Ectodermal cell (in vitro differentiated cells): ENCODE data around the gene CUL7.
"Not testable (repeated sequence)": the region's sequence is repeated elsewhere in the genome, so short reads cannot be mapped to it uniquely, and the experiment has no call there.

ENCODE experiments used
- H3K27ac ChIP-seq: 2 replicates; pipeline ENCODE4 v1.7.0; 2013; ENCODE audit warnings: mild to moderate bottlenecking, low read depth, low read length; ENCODE audit not compliant: insufficient read depth, poor library complexity, severe bottlenecking
- H3K27me3 ChIP-seq: 2 replicates; pipeline ENCODE4 v1.7.0; 2013; ENCODE audit warnings: mild to moderate bottlenecking, low read length; ENCODE audit not compliant: insufficient read depth, control insufficient read depth, poor library complexity, severe bottlenecking
- H3K36me3 ChIP-seq: one replicate; pipeline ENCODE4 v1.7.0; 2013; ENCODE audit warnings: low read length; ENCODE audit not compliant: control insufficient read depth, insufficient read depth
- H3K4me1 ChIP-seq: one replicate; pipeline ENCODE4 v1.7.0; 2013; ENCODE audit warnings: low read length; ENCODE audit not compliant: control insufficient read depth, insufficient read depth
- H3K4me3 ChIP-seq: 2 replicates; pipeline ENCODE4 v1.7.0; 2013; ENCODE audit warnings: low read depth, low read length, control low read depth; ENCODE audit not compliant: insufficient read depth
- H3K9me3 ChIP-seq: 2 replicates; pipeline ENCODE4 v1.7.0; 2013; ENCODE audit warnings: mild to moderate bottlenecking, low read length, moderate library complexity; ENCODE audit not compliant: control insufficient read depth
- WGBS, 2 experiments: methylation state at CpG; one replicate each; pipeline ENCODE4 v1.1.7; 2013; ENCODE audit warnings: missing lambda C conversion rate in 2 of 2; 5-methylcytosine and 5-hydroxymethylcytosine counted together

Gene CUL7

GRCh38 chr6:43001843-43002242 lies 51.8 kb downstream of the CUL7 start:
- H3K9me3 ChIP-seq = no peaks in the 10 kb centered on the region
- WGBS, 2 experiments = 94 to 95% methylated on average over 8 of the region's 8 CpGs
- H3K4me1 ChIP-seq = no peaks in the 10 kb centered on the region
- no peaks in the 10 kb centered on the region for H3K27me3 ChIP-seq
- no peak overlapping the region for H3K27ac ChIP-seq
- H3K4me3 ChIP-seq = no peak overlapping the region
- peaks cover under 1% of the 10 kb centered on the region for H3K36me3 ChIP-seq

GRCh38 chr6:42998205-42998604 lies 55.4 kb downstream of the CUL7 start:
- WGBS, 2 experiments = 94% methylated on average over 9 of the region's 9 CpGs
- not testable (repeated sequence) for H3K27me3 ChIP-seq, H3K4me1 ChIP-seq, H3K36me3 ChIP-seq, H3K4me3 ChIP-seq, H3K9me3 ChIP-seq, H3K27ac ChIP-seq

GRCh38 chr6:42996513-42996912 lies 57.1 kb downstream of the CUL7 start:
- Histone ChIP-seq H3K9me3 (no peaks in the 10 kb centered on the region), H3K27ac (no peak overlapping the region), H3K4me3 (no peak overlapping the region), H3K36me3 (no peaks in the 10 kb centered on the region), H3K27me3 (no peaks in the 10 kb centered on the region), H3K4me1 (no peaks in the 10 kb centered on the region)

GRCh38 chr6:42993445-42993844 lies 60.2 kb downstream of the CUL7 start:
- no peaks in the 10 kb centered on the region for H3K36me3 ChIP-seq

GRCh38 chr6:42989923-42990322 lies 63.7 kb downstream of the CUL7 start:
- Histone ChIP-seq H3K36me3 (peaks cover 3% of the 10 kb centered on the region), H3K9me3 (no peaks in the 10 kb centered on the region), H3K4me1 (peaks cover 10% of the 10 kb centered on the region), H3K27me3 (no peaks in the 10 kb centered on the region), H3K4me3 (no peak overlapping the region), H3K27ac (no peak overlapping the region)
- 96% methylated on average over 5 of the region's 5 CpGs for WGBS, 2 experiments

More at GRCh38 chr6:42993445-42993844, 60.2 kb downstream of the CUL7 start:
- H3K4me3 ChIP-seq = no peak overlapping the region
- no peaks in the 10 kb centered on the region for H3K9me3 ChIP-seq
- 95 to 96% methylated on average over 2 of the region's 2 CpGs for WGBS, 2 experiments
- H3K27me3 ChIP-seq = no peaks in the 10 kb centered on the region
- no peaks in the 10 kb centered on the region for H3K4me1 ChIP-seq
- no peak overlapping the region for H3K27ac ChIP-seq

- Histone ChIP-seq H3K36me3 (peaks cover 3% of the 10 kb centered on the region), H3K27ac (no peak overlapping the region)
- WGBS, 2 experiments = 87 to 91% methylated on average over 1 of the region's 1 CpG
Observed at GRCh38 chr6:42988486-42989020, 65.1 kb downstream of the CUL7 start.

More at GRCh38 chr6:42988486-42989020, 65.1 kb downstream of the CUL7 start:
- Histone ChIP-seq H3K4me1 (peaks cover 10% of the 10 kb centered on the region), H3K27me3 (no peaks in the 10 kb centered on the region), H3K4me3 (no peak overlapping the region), H3K9me3 (no peaks in the 10 kb centered on the region)
